Tibial nerve (tissue), 4 donors: ENCODE measurements around the gene ARHGAP25.

Source experiments
- EP300 ChIP-seq, 2 donors: sonication (generic); formaldehyde crosslinking; IDR thresholded peaks; one replicate each; pipeline ENCODE4 v1.6.1; 2017; ENCODE audit warnings: antibody characterized with exemption in 2 of 2, mild to moderate bottlenecking in 1 of 2
- TF ChIP-seq, protein P1 (sequence below), 5 experiments: fragments of 200-600 bp in 3 of 5; fragments of 450-650 bp in 2 of 5; sonication (generic) in 3 of 5; IDR thresholded peaks; one replicate each; pipeline ENCODE4 v1.5.1; 2016 to 2019; ENCODE audit warnings: antibody characterized with exemption in 5 of 5, mild to moderate bottlenecking in 3 of 5, moderate library complexity in 2 of 5

GRCh38 chr2:68770271-68771111 lies 35.9 kb downstream of the ARHGAP25 start:
- TF ChIP-seq, protein P1, sequence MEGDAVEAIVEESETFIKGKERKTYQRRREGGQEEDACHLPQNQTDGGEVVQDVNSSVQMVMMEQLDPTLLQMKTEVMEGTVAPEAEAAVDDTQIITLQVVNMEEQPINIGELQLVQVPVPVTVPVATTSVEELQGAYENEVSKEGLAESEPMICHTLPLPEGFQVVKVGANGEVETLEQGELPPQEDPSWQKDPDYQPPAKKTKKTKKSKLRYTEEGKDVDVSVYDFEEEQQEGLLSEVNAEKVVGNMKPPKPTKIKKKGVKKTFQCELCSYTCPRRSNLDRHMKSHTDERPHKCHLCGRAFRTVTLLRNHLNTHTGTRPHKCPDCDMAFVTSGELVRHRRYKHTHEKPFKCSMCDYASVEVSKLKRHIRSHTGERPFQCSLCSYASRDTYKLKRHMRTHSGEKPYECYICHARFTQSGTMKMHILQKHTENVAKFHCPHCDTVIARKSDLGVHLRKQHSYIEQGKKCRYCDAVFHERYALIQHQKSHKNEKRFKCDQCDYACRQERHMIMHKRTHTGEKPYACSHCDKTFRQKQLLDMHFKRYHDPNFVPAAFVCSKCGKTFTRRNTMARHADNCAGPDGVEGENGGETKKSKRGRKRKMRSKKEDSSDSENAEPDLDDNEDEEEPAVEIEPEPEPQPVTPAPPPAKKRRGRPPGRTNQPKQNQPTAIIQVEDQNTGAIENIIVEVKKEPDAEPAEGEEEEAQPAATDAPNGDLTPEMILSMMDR (IDR thresholded peaks at IDR 0.05), result no peak
- TF ChIP-seq EP300 (IDR thresholded peaks at IDR 0.05), result peak in 1 of 2 donors; percentile 40
